ENCODE measurements around the gene CALHM4.

CALHM4 gene

GRCh38 chr6:116562019-116562403 lies 8.5 kb downstream of the CALHM4 start:
- Histone ChIP-seq H3K9me3 (replicated peaks; ENCODE audit: insufficient read depth, low read length) (no peaks in the 10 kb centered on the region), H3K4me3 (ENCODE audit: low read length) (no peak overlapping the region), H3F3A (ENCODE audit: insufficient read depth, low read length) (no peaks in the 10 kb centered on the region), H3K27ac (ENCODE audit: low read length) (no peak overlapping the region), H3K9me2 (replicated peaks; ENCODE audit: insufficient read depth, low read length) (no peaks in the 10 kb centered on the region), H3K9ac (ENCODE audit: low read length) (no peak overlapping the region), H3K36me3 (replicated peaks; ENCODE audit: insufficient read depth, low read length) (no peaks in the 10 kb centered on the region), H3K4me2 (ENCODE audit: low read depth, low read length) (no peak overlapping the region), H2AFZ (ENCODE audit: low read length) (no peak overlapping the region), H3K4me1 (ENCODE audit: low read length) (no peaks in the 10 kb centered on the region), H3K79me2 (ENCODE audit: low read length) (no peaks in the 10 kb centered on the region), H4K20me1 (ENCODE audit: insufficient read depth, low read length) (no peaks in the 10 kb centered on the region), H3K27me3 (replicated peaks; ENCODE audit: insufficient read depth, low read length) (no peaks in the 10 kb centered on the region)
- TF ChIP-seq EZH2phosphoT487 (IDR thresholded peaks at IDR 0.05; ENCODE audit: low read length) (no peak), EZH2 (optimal IDR thresholded peaks at IDR 0.05; ENCODE audit: low read depth, low read length) (no peak), CTCF (IDR thresholded peaks at IDR 0.05; ENCODE audit: low read length) (no peak)
- no peak for DNase-seq

- Histone ChIP-seq H3K4me1 (ENCODE audit: low read length) (no peaks in the 10 kb centered on the region), H3K27ac (ENCODE audit: low read length) (no peak overlapping the region), H3K9me3 (replicated peaks; ENCODE audit: insufficient read depth, low read length) (no peaks in the 10 kb centered on the region), H3K27me3 (replicated peaks; ENCODE audit: insufficient read depth, low read length) (no peaks in the 10 kb centered on the region), H3K4me2 (ENCODE audit: low read depth, low read length) (no peak overlapping the region), H3K36me3 (replicated peaks; ENCODE audit: insufficient read depth, low read length) (no peaks in the 10 kb centered on the region), H3K79me2 (ENCODE audit: low read length) (no peaks in the 10 kb centered on the region), H3K9ac (ENCODE audit: low read length) (no peak overlapping the region), H3F3A (ENCODE audit: insufficient read depth, low read length) (no peaks in the 10 kb centered on the region), H3K9me2 (replicated peaks; ENCODE audit: insufficient read depth, low read length) (no peaks in the 10 kb centered on the region), H4K20me1 (ENCODE audit: insufficient read depth, low read length) (no peaks in the 10 kb centered on the region), H3K4me3 (ENCODE audit: low read length) (no peak overlapping the region), H2AFZ (ENCODE audit: low read length) (no peak overlapping the region)
- DNase-seq: no peak
- TF ChIP-seq EZH2phosphoT487 (IDR thresholded peaks at IDR 0.05; ENCODE audit: low read length): no peak
- no peak for TF ChIP-seq CTCF (IDR thresholded peaks at IDR 0.05; ENCODE audit: low read length)
- no peak for TF ChIP-seq EZH2 (optimal IDR thresholded peaks at IDR 0.05; ENCODE audit: low read depth, low read length)
These were observed 9.1 kb downstream of the CALHM4 start for GRCh38 chr6:116562614-116563013.

GRCh38 chr6:116563830-116564229 lies 10.3 kb downstream of the CALHM4 start:
- Histone ChIP-seq H3K27ac (ENCODE audit: low read length) (no peak overlapping the region), H3K27me3 (replicated peaks; ENCODE audit: insufficient read depth, low read length) (no peaks in the 10 kb centered on the region), H3K4me1 (ENCODE audit: low read length) (no peaks in the 10 kb centered on the region), H3K4me3 (ENCODE audit: low read length) (no peak overlapping the region), H4K20me1 (ENCODE audit: insufficient read depth, low read length) (no peaks in the 10 kb centered on the region), H3K4me2 (ENCODE audit: low read depth, low read length) (no peak overlapping the region), H3K79me2 (ENCODE audit: low read length) (no peaks in the 10 kb centered on the region), H3K9ac (ENCODE audit: low read length) (no peak overlapping the region), H3K9me3 (replicated peaks; ENCODE audit: insufficient read depth, low read length) (no peaks in the 10 kb centered on the region), H3K9me2 (replicated peaks; ENCODE audit: insufficient read depth, low read length) (no peaks in the 10 kb centered on the region), H3K36me3 (replicated peaks; ENCODE audit: insufficient read depth, low read length) (no peaks in the 10 kb centered on the region), H2AFZ (ENCODE audit: low read length) (no peak overlapping the region), H3F3A (ENCODE audit: insufficient read depth, low read length) (no peaks in the 10 kb centered on the region)
- no peak for DNase-seq
- no peak for TF ChIP-seq CTCF (IDR thresholded peaks at IDR 0.05; ENCODE audit: low read length)

- Histone ChIP-seq H3K9me2 (replicated peaks; ENCODE audit: insufficient read depth, low read length) (no peaks in the 10 kb centered on the region), H3K4me1 (ENCODE audit: low read length) (no peaks in the 10 kb centered on the region), H3F3A (ENCODE audit: insufficient read depth, low read length) (no peaks in the 10 kb centered on the region), H3K4me2 (ENCODE audit: low read depth, low read length) (no peak overlapping the region), H3K79me2 (ENCODE audit: low read length) (no peaks in the 10 kb centered on the region), H3K27me3 (replicated peaks; ENCODE audit: insufficient read depth, low read length) (no peaks in the 10 kb centered on the region), H3K36me3 (replicated peaks; ENCODE audit: insufficient read depth, low read length) (no peaks in the 10 kb centered on the region), H3K27ac (ENCODE audit: low read length) (no peak overlapping the region), H2AFZ (ENCODE audit: low read length) (no peak overlapping the region), H3K4me3 (ENCODE audit: low read length) (no peak overlapping the region), H3K9me3 (replicated peaks; ENCODE audit: insufficient read depth, low read length) (no peaks in the 10 kb centered on the region), H4K20me1 (ENCODE audit: insufficient read depth, low read length) (no peaks in the 10 kb centered on the region), H3K9ac (ENCODE audit: low read length) (no peak overlapping the region)
- no peak for DNase-seq
- TF ChIP-seq EZH2 (optimal IDR thresholded peaks at IDR 0.05; ENCODE audit: low read depth, low read length): no peak
- no peak for TF ChIP-seq CTCF (IDR thresholded peaks at IDR 0.05; ENCODE audit: low read length)
- TF ChIP-seq EZH2phosphoT487 (IDR thresholded peaks at IDR 0.05; ENCODE audit: low read length): no peak
These were observed 10.8 kb downstream of the CALHM4 start for GRCh38 chr6:116564311-116564710.

Data from MM.1S (cell line).